Umbilical cord (tissue), 2 donors: Measurements from ENCODE around the gene DNMT1. TPM values are rescaled to one million over a fixed set of nuclear protein-coding genes. Genes with fewer than 3 reads are reported as not detected.
"Not testable (repeated sequence)": the region's sequence is repeated elsewhere in the genome, so short reads cannot be mapped to it uniquely, and the experiment has no call there.

Experiments used
- DNase-seq: peaks from one replicate; pipeline ENCODE4 v3.0.0-alpha.2; 2015; ENCODE audit warnings: low spot score
- total RNA-seq: library from RNA; depleted of rRNA; stranded (reverse); fragments of >200 nt; gene quantifications from one replicate; pipeline ENCODE4 v1.2.3, GENCODE V29; 2014; ENCODE audit warnings: low replicate concordance; ENCODE audit not compliant: insufficient read depth

The DNMT1 gene
- total RNA-seq, 1 donor from 2014 or later: 11.3 TPM

DNA sequence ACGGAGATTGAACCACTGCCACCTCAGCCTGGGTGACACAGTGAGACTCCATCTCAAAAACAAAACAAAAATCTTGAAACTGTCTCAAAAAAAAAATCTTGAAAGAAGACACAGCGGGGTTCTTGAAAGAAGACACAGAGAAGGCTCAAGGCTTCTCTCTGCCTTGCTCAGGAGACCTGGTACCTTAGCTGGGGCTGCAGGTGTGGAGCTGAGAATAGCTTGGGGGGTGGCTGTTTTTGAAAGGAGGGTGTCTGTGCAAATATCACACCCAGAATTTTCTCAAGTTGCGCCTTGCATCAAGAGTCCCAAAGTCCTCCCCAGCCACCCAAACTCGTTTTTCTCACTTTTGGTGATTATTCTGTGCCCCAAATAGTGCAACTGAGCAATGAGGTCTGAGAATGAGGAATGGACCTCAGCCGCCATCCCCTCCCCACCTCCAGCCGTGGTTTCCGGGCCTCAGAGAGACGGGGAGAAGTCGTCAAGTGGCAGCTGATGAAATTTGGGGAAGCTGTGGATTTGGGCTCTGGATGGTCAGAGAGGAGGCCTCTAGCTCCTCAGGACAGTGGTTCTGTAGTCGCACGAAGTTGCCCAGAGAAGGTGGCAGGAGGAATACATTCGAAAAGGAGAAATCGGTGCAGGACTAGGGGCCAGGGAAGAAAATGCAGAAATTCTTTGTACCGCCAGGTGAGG, 27.6 kb upstream of the DNMT1 start:
- no peak for DNase-seq

DNA sequence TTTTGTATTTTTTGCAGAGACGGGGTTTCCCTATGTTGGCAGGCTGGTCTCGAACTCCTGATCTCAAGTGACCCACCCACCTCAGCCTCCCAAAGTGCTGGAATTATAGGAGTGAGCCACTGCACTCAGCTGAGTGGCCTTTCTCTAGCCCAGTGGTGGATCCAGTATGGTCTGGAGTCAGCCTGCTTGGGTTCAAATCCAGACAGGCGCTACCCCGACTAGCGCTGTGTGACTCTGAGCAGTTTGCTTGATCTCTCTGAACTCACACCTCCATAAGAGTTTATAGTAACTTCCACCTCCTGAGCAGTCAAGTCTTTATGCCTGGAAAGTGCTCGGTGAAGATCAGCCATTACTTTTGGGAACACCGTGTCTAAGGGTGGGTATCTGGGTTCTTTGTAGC, 25.9 kb upstream of the DNMT1 start:
- DNase-seq: no peak

DNA sequence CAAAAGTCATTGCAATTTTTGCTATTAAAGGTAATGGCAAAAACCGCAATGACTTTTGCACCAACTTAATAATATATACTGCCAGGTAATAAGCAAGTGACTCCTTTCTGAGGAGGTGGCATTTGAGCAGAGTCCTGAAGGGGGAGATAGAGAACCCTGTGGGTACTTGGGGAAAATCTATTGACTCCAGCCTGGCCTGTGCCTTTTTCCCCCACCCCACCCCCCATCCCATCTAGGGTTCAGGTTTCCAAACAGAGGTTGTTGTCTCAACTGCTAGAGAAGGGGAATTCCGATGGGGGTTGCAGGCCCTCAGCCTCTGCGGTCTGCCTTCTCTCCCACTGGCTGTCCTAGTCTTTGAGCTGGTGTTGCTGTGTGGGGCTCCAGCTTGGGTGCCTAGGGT, 24.9 kb upstream of the DNMT1 start:
- no peak for DNase-seq

DNA sequence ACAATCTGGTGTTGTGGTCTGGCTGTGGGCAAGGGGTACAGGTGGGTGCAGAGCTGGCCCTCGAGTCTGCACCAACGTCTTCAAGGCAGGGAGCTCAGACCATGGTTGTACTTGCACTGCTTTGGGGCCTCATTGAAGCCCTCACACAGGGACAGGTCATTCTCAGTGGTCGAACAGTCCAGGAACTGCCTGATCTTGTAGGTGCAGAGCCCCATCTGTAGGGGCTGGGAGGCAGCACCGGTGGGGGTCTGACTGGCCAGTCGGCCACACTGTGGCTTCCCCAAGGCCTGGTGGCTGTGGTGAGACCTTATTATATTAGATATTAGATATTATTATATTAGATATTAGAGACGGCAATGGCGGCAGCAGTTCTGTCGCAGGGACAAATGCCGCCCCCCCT, 22.3 kb upstream of the DNMT1 start:
- DNase-seq: no peak

DNA sequence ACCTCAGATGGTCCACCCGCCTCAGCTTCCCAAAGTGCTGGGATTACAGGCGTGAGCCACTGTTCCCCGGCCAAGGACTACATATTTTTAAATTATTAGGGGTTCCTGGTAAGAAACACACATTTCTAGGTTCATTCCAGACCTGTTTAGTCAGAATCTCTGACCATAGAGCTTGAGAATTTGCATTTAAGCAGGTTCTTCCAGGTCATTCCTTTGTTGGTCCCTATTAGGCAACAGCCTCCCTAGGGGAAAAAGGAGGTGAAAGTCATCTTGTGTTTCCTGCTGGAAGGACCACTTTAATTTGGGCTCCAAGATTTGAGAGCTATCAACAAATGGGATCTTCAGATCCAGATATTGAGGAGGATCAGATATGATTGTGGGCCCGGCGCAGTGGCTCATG, 20.0 kb upstream of the DNMT1 start:
- no peak for DNase-seq

DNA sequence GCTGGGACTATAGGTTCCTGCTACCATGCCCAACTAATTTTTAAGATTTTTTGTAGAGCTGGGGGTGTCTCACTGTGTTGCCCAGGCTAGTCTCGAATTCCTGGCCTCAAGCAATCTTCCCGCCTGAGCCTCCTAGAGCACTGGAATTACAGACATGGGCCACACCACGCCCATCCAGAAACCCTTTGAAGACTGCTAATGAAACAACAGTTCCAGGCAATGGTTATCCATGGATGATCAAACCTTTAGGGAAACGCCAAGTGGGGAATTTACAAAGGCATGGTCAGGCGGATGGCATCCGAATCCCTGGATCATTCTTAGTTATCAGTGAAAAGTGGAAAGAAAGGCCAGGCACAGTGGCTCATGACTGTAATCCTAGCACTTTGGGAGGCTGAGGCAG, 16.9 kb upstream of the DNMT1 start:
- no peak for DNase-seq

DNA sequence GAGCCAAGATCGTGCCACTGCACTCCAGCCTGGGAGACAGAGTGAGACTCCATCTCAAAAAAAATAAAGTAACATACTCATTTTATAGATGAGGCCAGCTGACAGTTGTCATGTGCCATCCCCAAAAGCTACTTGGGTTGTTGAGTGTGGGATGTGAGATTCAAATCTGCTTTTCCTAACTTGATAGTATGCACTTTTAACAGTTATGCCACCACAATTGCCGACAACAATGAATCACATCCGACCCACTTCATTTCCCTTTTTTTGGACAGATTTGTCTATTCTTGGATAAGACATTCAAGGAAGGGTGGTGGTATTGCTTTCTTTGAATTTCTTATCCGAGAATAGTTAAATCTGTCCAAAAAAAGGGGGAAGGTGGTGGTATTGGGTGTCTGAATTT, 16.3 kb upstream of the DNMT1 start:
- DNase-seq: no peak

DNA sequence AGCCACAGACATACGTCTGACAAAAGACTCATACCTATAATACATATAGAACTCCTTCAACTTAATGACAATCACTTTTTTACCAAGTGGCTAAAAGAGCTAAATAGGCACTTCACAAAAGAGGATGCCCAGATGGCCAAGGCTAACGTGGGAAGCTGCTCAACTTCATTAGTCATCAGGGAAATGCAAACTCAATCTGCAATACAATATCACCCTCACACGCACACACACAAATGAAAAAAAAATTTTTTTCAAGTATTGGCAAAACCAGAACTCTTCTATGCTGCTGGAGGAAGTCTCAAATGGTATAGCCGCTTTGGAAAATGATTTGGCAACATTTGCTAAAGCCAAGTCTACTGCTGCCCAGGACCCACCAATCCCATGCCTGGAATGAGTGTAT, 14.6 kb upstream of the DNMT1 start:
- DNase-seq: no peak

DNA sequence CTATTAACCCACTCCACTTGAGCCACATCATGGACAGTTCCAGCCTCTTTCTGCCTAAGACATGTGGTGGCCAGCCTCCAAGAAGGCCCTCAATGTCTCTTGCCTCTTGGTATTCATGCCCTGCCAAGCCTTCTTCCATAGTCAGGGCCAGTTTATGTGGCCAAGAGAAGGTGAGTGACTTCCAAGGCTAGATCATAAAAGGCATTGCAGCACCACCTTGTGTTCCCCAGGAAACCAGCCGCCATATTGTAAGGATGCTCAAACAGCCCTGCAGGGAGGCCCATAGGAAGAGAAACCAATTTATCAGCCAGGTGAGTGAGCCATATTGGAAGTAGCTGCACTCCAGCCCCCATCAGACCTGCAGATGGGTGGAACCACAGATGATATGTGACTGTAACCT, 12.3 kb upstream of the DNMT1 start:
- no peak for DNase-seq

DNA sequence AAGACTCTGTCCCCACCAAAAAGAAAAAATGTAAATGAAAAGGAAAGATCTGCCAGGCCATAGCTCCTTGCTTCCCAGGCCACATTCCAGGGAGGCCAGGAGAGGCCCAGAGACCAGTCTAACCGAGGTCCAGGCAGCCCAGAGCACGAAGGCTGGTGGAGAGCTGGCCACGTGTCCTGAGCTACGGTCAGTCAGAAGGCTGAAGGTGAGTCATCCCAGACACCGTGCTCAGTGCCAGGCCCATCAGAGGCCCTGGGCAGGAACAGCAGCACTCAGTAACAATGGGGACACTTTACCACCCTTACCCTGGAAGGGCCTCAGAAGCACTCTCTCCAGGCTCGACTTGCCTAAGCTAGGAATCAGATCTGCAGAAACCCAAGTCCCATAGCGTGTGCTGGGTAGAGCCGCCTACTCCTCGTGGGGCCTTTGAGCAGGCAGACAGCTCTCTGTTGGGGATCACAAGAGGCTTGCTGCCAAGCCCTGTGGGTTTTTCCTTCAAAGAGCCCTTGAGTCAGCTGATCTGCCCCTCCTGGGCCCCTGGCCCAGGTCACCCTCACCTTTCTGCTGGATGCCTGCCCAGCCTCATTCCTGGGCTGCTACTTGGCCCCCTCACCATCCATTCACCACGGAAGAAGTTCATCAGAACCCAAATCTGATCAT, 11.6 kb upstream of the DNMT1 start:
- peak; percentile 33 for DNase-seq

DNA sequence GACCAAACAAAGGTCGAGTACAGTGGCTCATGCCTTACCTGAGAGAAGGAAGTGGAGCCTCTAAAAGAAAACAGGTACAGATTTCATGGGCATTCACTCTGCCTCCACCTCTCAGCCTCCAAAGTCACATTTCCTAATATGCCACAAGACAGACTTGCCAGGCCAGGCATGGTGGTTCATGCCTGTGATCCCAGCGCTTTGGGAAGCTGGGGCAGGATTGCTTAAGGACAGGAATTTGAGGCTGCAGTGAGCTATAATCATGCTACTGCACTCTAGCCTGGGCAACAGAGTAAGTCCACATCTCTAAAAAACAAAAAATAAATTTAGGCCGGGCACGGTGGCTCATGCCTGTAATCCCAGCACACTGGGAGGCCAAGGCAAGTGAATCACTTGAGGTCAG, 10.9 kb upstream of the DNMT1 start:
- DNase-seq: no peak

DNA sequence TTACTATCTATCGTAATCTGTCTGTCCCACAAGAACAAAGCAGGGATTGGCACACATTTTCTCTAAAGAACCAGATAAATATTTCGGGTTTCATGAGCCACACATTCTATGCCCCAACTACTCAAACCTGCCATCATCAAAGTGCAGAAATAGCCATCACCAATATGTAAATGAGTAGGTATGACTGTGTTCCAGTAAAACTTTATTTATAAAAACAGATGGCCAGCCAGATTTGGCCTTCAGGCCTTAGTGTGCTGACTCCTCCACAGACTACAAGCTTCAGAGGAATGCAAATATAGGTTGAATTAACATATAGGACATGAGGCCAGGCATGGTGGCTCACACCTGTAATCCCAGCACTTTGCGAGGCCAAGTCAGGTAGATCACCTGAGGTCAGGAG, 8.9 kb upstream of the DNMT1 start:
- DNase-seq: no peak

DNA sequence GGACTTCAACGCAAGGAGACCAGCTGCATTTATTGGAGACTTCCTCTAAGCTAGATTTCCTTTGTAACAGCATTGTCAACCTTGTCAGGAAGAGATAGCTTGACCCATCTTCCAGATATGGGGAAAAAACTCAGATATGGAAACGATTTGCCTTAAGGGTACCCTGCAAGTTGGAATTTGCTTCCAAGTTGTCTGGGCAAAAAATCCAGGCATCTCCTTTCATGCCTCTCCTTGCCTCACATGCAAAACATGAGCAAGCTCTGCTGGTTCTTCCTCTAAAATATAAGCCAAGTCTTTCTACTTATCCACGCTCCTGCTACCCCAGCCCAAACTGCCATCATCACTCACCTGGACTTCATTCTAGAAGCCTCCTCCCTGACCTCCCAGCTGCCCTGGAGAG, 6.4 kb upstream of the DNMT1 start:
- no peak for DNase-seq

DNA sequence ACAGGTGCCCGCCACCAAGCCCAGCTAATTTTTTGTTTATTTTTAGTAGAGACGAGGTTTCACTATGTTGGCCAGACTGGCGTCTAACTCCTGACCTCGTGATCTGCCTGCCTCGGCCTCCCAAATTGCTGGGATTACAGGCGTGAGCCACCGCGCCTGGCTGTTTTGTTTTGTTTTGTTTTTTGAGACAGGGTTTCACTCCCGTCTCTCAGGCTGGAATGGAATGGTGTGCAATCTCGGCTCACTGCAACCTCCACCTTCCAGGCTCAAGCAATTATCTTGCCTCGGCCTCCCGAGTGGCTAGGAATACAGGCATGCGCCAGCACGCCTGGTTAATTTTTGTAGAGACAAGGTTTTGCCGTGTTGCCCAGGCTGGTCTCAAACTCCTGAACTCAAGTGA, 5.3 kb upstream of the DNMT1 start:
- DNase-seq: not testable (repeated sequence)

DNA sequence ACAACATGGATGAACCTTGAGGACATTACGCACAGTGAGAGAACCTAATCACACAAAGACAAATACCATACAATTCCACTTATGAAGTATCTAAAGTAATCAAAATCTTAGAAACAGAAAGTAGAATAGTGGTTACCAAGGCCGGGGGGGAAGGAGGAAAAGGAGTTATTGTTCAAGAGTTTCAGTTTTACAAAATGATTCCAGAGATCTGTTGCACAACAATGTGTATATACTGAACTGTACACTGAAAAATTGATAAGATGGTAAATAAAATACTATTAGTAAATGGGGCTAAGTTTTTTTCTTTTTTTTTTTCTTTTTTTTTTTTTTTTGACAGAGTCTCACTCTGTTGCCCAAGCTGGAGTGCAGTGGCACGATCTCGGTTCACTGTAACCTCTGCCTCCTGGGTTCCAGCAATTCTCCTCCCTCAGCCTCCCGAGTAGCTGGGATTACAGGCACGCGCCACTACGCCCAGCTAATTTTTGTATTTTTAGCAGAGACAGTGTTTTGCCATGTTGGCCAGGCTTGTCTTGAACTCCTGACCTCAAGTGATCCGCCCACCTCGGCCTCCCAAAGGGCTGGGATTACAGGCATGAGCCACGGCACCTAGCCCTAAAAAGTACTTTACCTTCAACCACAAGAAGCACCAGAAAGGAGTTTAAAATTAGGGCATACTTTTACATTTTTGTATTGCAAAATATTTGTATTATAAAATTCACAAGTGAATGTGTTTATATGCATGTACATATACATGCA, 4.3 kb upstream of the DNMT1 start:
- not testable (repeated sequence) for DNase-seq

DNA sequence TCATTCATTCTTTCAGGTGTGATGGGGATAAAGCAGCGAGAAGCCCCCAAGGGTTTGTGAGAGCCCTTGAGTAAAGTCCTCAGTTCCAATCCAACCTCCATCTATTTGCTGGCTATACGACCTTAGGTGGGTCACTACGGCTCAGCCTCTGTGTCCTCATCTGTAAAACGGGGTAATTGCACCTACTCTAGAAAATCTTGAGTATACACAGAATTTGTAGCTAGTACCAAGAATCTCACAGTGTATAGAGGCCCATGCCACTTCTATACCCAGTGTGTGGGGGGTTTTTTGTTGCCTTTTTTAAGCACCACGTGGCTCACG, 406 bp upstream of the DNMT1 start:
- no peak for DNase-seq

DNA sequence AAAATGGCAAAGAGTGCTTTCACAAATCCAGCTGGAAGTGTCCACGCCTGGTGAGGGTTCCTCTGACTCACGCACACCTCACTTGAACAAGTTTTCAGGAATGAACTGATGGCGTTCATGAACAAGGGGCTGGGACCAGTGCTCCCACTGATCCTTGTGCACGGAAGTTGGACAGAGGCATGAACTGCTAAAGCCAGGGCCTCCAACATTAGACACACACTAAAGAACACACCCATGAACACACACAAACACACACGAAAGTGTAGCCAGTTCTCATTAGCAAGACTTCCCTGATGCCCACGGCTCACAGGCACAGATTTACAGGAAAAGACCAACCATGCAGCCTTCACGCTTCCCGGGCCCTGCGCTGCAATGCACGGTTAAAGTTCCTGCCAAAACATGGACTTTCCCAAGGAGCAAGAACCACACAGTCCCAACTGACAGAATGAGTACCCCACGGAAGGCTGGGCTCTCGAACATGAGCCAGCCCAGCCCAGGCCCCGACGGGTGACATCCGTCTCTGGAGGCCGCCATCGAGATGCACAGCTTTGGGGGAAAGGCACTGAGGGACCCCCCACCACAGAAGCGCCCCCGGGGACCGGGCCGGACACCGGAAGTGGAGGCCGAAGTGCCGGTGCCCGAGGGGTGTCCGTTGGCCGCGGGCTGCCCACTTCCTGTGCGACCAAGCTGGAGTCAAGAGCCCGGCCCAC, 808 bp downstream of the DNMT1 start:
- DNase-seq: no peak

DNA sequence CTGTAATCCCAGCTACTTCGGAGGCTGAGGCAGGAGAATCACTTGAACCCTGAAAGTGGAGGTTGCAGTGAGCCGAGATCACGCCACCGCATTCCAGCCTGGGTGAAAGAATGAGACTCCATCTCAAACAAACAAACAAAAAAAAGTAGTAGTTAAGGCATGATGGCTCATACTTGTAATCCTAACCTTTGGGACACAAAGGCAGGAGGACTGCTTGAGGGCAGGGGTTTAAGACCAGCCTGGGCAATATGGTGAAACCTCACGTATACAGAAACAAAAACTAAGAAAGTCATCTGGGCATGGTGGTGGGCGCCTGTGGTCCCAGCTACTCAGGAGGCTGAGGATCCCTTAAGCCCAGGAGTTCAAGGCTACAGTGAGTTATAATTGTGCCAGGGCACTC, 1.8 kb downstream of the DNMT1 start:
- DNase-seq: no peak

DNA sequence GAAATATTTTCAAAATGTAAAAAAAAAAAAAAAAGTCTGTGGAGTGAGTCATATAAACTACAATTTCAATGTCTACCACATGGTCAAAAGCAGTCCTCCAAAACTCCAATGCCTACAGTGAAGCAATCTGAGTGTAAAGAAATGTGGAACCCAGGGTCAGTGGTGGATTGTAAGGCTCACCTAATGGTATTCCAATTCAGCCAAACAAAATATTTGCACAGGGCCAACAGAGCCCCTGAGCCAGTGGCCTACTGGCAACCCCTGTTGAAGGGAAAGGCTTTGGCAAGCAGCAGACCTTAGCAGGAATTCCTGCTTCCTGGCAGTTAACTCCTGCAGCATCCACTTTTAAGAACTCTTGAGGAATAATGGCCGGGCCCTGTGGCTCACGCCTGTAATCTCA, 3.4 kb downstream of the DNMT1 start:
- DNase-seq: peak; percentile 12

DNA sequence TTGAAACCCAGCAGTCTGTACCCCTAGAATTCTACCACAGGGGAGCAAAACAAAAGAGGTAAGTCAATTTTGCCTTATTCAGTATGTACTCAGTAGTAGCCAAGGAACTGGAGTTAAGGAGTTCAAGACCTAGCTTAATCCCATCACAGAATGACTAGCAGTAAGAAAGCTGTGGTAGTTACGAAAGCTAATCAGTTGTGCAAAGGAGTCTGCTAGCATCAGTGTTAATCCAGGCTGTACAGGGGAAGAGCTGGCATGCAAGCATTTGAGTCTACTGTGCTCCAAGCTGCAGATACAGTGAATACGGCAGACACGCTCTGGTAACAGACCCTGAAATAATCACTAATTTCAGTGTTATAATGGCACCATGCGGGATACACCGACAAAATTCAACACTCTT, 4.7 kb downstream of the DNMT1 start:
- no peak for DNase-seq

DNA sequence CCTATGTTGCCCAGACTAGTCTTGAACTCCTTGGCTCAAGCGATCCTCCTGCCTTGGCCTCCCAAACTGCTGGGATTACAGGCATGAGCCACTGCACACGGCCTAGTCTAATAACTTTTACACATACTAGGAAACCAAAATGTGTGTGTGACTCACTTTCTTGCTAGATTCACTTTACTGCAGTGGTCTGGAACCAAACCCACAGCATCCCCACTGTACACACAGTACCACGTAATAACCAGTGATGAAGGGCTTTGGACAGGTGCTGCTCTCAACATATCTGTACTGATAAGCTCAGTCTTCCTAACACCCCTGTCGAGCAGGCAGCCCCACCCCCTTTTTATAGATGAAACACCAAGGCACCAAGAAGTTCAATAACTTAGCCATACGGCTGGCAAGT, 5.1 kb downstream of the DNMT1 start:
- no peak for DNase-seq

DNA sequence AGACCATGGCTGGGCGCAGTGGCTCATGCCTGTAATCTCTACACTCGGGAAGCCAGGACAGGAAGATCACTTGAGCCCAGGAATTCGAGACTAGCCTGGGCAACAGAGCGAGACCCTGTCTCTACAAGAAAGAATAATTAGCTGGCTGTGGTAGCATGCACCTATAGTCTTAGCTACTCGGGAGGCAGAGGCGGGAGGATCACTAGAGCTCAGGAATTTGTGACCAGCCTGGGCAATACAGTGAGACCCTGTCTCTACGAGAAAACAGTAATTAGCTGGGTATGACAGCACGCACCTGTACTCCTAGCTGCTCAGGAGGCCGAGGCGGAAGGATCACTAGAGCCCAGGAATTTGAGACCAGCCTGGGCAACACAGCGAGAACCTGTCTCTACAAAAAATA, 7.4 kb downstream of the DNMT1 start:
- DNase-seq: no peak

DNA sequence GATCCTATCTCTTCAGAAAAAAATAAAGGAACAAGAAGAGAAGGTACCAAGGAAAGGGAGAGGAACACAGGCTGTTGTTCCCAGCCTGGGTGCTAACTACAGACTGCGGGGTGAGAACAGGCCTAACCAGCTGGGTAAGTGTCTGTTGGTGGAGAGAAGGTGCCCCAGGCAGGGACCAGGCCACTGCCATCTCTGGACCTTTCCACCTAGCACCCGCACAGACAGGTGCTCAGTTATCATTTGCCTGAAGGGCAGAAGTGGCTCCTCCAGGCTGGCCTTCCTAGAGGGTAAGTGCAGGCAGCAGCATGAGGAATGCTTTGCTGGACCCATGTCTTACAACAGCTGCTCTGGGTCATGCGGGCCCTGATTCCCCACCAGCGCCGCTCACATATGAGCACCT, 10.1 kb downstream of the DNMT1 start:
- peak; percentile 27 for DNase-seq
